Measurements from ENCODE around the gene SLC23A1.
"Not testable (repeated sequence)": the region's sequence is repeated elsewhere in the genome, so short reads cannot be mapped to it uniquely, and the experiment has no call there.

SLC23A1 gene

DNA sequence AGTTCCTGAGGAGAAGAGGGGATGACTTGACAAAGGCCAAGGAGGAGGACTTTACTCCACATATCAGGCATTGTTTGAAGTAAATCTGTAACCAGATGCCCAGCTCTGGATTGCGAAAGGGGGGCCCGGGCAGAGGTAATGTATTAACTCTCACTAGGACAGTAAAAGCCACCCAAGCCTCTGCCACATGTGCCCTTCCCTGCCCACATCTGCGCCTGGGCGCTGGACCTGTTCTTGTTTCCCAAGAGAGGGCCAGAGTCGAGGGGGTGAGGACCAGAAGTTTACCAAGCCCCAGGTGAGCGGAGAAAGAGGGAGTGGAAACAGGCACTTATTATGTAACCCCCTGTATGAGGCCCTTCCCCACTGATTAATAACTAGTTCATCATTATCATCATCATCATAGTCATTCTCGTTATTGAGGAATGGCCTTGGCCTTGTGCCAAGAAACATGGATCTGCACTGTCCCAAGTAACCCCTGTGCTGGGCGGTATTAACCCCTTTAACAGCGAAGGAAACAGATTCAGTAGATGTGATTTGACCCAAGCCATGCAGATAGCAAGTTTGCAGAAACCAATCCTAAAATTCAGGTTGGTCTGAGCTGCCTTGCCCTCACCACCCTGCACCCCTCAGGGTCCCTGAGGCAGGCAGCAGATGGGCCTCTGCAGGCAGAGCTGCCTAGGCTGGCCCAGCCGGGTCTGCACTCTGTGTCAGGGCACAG, at the start of gene SLC23A1:
Gene SLC23A1 (minus strand): TSS at position 23 of the 718 bp plus-strand sequence. CDS start 44 bp downstream, outside the sequence.
- no peak for DNase-seq (ENCODE audit: low read depth)

DNA sequence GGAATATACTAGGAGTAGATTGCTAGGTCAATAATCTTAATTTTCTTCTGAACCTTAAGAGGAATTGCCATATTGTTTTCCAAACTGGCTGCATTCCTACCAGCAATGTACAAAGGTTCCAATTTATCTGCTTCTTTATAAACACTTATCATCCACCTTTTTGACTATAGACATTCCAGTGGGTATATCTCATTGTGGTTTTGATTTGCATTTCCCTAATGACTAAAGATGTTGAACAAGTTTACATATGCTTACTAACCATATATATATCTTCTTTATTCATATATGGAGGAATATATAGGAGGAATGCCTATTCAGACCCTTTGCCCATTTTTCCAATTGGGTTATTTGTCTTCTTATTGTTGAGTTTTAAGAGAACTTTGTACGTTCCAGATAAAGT, 48.6 kb upstream of the SLC23A1 start:
- DNase-seq (ENCODE audit: low read depth), result no peak

DNA sequence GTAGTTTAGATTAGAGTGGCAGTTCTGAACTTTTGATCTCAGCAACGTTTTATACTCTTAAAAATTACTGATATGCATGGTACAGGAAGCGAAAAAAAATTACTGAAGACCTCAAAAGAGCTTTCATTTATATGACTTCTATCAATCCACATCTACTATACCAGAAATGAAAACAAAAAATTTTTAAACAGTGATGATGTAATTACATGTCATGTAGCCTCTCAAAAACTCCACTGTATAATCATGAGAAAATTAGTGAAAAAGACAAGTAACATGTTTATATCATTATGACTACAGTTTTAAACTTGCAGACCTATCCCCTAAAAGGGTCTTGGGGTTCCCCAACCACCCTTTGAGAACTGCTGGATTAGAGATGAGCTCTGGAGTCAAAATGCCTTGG, 46.9 kb upstream of the SLC23A1 start:
- no peak for DNase-seq (ENCODE audit: low read depth)

DNA sequence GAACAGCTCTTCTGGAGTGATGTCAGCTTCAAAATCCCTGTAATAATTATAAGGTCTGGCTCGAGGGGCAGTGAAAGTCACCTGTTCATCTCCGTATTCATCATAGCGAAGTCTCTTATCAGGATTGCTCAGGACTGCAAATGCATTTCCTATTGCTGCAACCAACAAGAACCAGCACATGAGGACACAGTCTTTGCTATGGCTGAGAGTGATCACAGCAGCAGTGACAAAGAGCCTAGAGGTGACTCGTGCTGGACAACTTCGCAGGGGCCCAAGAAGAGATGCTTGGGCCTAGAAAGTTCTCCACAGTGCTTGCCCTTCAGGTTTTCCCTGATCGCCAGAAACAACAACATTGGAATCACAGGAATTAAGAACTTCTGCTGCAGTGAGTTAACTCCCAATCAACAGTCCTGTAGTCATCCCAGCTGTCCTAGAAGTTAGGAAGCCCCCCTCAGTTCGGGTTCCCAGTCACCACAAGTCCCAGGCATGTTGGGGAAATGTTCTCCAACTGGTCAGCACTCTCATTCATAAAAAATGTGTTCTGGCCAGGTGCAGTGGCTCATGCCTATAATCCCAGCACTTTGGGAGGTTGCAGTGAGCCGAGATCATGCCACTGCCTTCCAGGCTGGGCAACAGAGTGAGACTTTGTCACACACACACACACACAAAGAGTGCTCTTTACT, 43.2 kb upstream of the SLC23A1 start:
- DNase-seq (ENCODE audit: low read depth), result peak; percentile 26

DNA sequence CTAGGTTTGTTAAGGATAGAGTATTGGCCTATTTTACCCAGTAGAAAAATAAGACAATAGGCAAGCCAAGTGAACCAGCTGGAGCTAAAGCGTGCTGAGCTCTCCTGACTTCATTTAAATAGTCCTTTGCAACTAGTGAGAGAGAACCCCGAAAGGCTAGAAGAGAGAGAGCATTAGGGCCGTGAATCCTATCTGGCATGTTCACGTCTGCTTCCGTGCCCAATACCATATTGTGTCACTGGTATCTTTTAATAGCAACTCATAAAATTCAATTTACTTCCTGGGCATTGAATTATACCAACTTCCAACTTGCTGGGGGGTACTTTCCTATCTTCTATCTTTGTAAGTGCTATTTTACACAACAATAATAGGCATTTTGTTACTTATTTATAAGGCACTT, 42.4 kb upstream of the SLC23A1 start:
- no peak for DNase-seq (ENCODE audit: low read depth)

DNA sequence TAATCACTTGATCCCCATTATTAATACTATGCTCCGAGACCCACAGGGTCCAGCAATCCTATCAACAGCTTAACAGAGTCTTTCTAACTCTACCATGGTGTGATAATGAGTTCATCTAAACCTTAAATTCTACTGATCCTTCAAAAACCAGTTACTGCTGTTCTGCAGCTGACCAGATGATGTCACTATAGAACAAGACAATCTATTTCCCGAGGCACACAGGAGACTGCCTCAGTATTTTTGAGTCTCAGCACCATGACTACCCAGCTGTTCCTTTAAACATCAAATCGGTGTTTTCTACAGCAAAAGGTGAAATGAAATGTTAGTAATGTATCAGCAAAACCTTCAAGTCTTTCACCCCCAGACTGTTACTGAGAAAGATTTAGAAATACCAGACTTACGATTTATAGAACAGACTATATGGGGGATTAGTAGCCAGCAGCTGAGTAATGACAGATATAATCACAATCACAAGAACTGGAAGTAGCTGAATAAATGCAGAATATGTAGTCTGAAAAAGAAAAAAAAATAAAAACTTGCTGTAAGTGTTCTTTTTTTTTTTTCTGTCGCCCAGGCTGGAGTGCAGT, 39.3 kb upstream of the SLC23A1 start:
- DNase-seq (ENCODE audit: low read depth), result peak; percentile 49

DNA sequence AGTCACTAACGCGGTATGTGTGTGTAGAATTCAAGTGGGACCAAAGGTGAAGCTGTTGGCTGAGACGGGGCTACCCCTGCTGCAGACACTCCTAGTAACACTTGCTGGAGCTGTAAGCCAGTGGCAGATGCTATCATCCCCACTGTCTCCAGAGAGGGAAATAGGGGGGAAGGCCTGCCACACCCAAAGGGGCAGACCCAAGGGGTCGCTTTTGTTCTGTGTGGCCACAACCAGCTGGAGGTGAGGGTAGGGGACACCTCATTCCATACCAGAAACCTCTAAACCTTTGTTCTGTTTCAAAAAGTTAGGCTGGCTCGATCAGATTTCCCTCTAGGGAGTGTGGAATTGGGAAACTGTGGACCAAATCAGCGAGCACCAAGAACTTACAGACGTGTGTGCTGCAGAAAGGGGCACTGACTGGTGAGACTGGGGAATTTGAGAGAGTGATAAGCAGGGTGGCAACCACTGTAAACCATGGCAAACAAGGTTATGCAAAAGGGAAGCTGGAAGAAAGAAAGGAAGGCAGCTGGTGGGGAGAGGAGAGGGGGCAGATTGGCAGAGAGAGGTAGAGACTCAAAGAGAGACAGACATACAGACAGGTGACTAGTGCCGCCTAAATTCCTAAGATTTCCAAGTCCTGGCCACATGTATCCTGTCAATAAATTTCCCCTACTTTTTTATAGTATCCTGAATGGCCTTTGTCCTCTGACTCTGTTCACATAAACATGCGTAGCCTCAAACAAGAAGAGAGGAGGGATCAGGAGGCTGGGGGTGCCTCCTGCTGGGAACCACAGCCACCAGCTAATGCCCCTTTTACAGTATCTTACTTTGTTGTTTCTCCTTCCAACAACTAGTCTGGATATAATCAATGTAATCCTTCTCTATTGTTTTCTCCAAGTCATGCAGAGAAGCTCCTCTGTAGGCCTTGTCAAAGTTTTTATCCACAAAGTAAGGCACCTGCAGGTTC, 36.4 kb upstream of the SLC23A1 start:
- DNase-seq (ENCODE audit: low read depth), result no peak

DNA sequence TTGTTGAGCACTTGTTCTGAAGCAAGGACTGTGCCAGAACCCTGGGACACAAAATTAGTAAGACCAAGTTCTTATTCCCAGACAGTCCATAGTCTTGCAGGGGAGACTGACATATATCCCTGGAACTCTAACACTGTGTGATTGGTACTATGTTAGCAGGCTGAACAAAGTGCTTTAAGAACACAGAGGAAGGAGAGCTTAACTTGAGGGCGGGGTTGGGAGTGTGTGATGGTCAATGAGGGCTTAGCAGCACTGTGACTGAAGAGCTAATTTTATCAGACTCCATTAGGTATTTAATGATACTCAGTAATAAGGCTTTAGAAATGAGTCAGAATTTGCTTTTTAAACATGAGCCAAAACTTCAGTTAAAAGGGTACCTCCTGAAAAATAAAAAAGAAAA, 35.7 kb upstream of the SLC23A1 start:
- no peak for DNase-seq (ENCODE audit: low read depth)

DNA sequence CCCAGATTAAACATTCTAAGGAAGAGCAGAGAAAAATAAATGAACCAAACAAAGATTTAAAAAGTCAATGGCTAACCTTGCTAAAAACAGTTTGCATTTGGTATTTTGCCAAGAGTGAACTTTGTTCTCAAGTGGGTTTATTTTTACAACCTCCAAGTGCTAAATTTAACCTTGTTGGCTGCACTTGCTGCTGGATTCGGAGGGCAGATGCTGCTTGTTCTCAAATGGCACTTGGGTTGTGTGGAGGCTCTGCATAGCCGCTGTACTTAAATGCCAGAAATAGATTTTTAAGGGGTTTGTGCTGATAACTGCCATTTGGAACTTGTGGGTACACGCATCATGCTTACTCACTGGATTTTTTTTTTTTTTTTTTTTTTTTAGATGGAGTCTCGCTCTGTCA, 34.1 kb upstream of the SLC23A1 start:
- DNase-seq (ENCODE audit: low read depth), result no peak

DNA sequence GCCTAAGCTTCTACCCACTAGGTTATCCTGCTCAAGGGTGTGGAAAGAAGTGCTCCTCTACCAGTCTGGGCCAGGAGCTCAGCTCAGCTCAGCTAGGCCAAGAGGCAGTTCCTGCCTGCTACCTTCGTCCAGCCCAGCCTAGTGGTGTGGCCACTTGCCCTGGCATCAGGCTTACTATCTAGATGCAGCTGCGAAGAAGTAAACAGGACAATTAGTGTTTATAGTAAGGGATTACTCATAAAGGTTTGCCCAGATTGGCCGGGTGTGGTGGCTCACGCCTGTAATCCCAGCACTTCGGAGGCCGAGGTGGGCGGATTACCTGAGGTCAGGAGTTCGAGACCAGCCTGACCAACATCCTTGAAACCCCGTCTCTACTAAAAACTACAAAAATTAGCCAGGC, 33.6 kb upstream of the SLC23A1 start:
- no peak for DNase-seq (ENCODE audit: low read depth)

DNA sequence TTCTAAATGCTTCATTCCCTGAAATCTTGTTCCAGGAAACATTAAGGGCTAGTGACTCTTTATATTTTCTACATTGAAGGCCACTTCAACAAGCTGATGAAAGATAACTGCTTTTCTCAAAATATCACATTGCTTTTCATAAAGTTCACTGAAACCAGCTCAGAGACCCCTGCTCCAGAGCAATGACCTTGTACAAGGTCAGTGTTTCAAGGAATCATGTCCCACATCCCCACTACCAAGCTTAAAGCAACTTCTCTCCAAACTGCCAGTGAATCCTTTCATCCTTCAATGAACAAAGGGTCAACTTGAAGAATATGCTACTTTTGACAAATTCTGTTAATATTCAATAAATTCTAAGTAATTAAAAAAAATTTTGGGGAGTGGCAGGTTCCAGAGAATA, 32.8 kb upstream of the SLC23A1 start:
- DNase-seq (ENCODE audit: low read depth), result no peak

DNA sequence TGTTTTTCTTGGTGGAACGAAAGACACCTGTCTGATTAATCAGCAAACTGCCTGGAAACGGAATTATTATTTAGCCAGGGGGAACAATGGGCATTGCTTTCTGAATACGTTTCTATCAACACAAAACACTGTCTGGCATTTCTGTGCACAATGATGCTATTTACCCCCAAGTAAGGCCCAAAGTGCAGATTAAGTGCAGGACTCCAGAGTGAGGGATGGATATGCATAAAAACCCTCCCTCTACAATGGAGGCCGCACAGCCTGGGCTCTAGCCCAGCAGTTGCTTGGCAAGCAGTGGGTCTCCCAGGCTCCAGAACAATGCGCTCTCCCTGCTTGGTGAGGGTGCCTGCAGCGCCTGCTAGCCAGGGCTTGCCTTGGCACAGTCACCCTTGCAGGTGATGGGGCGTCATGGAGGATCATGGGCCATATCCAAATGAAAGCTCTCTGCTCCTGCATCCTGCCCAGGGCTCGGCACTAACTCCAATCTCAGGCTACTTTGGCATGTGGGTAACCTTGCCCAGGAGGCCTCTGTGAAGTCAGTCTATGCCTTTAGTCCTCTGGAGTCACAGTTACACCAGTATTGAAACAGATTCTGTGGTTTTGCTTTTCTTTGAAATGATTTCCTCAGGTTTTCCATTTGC, 32.2 kb upstream of the SLC23A1 start:
- DNase-seq (ENCODE audit: low read depth), result no peak

DNA sequence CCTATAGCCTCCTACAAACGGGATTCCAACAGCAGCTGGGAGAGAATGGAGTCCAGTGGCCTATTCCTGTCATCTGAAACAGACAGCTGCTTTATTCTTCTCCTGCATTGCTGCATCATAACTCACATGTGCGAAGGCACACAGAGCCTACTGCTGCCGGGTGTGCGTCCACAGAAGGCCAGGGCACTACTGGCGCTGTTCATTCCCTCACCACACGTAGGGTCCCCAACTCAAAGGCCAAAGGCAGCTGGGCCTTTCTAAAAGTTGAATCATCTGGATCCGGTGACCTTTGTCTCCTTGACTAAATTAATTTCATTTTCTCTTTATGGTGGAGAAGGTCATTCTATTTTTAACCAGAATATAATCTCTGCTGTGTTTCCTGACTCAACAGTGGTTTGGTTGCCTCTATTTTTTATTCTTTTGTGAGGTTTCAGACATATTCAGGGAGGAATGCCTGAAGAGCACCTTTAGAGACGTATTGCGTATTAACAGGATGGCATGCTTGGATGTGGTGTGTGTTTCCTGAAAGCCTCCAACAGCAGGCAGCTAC, 31.6 kb upstream of the SLC23A1 start:
- no peak for DNase-seq (ENCODE audit: low read depth)

DNA sequence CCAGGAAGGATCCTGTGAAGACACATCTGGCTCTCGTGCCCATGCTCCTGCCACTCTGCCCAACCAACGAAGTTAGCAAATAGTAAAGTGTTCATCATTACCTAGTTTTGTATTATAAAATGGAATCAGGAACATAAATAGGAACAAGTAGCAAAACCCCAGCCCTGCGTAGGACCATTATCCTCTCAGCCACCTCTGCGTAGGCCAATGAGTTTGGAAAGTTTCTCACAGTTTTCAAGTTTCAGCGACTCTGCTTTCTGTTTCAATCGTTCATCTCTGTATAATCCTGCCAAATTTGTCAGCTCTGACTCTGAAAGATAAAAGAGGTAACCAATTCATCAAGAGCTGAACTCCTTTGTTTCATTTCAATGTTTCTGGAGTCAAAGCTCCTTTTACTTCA, 30.9 kb upstream of the SLC23A1 start:
- DNase-seq (ENCODE audit: low read depth), result no peak

DNA sequence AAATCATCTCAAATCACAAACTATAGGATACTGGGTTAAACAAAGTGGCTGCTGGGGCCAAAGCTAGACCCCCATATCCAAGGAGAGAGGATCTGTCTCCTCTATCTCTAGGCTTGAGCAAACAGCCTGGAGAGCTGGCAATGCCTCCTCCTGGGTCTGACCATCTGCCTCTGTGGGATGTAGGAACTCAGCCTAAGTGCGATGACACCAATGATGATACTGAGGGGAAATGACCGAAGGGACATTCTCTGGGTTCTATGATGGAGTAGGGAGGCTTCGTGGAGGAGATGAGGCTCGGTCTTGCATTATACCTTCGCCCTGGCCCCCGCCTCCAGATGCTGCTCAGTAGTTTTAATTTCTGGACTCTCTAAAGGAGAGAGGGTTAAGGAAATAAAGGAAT, 30.1 kb upstream of the SLC23A1 start:
- DNase-seq (ENCODE audit: low read depth), result no peak

DNA sequence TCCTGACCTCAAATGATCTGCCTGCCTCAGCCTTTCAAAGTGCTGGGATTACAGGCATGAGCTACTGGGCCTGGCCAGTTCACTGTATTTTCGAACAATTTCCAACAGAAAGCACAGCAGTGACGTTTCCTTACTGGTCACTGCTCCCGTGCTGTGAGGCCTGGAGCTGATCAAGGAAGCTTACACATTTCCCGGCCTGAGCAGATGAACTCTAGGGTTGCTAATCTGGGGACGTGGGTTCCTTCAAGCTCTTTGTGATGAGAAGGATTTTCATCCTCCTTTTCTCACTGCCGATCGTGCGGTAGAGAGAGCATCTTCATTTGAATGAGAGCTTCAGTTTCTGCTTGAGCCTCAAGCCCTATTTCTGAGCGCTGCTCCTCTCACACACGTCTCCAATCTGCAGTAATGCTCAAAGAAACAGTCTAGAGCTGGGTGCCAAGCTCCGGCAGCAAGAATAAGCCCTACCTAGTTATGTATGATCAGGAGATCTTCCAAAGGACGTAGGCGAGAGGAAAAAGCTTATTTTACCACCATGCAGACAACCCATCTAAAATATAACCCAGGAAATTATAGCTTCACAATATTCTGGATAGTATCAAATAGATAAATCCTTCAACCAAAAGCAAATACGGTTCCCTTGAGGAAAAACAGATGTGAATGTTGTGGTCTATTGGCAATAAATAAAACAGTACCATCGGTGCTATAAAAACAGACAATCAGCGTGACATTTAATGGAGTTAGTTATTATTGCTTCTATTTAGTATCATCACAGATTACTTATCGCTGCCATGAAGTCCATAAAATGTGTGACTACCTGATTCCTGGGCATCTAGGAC, 28.1 kb upstream of the SLC23A1 start:
- DNase-seq (ENCODE audit: low read depth), result peak; percentile 40

DNA sequence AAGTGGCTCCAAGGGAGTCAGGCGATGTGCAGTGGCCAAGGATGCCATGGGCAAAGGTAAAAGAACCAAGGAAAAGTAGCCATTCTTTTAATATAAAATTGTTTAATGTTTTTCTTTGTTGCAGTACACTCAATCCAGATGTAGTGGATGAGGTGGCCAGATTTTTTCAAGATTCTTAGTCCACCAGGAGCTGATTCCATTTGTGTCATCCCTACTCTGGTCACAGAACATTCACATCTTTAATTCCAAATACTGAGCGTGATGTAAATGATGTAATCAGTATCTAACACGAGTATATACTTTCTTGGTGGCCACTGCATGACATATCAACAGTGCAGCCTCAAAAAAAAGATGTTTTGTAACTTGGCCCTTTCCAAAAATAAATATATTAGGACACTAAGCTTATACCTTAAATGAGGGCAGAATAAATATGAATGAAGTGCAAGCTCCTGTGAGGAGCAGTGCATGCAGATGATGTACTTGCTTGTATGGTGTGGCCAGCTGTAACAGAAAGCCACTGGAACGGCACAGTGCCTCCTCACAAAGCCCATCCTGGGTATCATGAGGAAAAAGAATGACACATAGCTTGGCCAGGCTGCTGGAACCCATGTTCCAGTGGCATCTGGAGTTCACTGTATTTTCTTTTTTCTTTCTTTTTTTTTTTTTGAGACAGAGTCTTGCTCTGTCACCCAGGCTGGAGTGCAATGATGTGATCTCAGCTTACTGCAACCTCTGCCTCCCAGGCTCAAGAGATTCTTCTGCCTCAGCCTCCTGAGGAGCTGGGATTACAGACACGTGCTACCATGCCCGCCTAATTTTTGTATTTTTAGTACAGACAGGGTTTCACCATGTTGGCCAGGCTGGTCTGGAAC, 27.3 kb upstream of the SLC23A1 start:
- no peak for DNase-seq (ENCODE audit: low read depth)

DNA sequence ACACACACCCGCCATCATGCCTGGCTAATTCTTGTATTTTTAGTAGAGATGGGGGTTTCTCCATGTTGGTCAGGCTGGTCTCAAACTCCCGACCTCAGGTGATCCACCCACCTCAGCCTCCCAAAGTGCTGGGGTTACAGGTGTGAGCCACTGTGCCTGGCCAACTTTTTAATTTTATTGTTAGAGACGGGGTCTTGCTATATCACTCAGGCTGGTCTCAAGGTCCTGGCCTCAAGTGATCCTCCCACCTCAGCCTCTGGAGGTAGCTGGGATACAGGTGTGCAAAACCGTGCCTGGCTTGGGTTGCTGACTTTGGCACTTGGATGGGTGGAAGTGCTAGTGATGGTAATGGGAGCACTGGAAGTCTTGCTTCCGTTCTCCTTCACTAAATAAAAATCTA, 26.0 kb upstream of the SLC23A1 start:
- DNase-seq (ENCODE audit: low read depth), result not testable (repeated sequence)

DNA sequence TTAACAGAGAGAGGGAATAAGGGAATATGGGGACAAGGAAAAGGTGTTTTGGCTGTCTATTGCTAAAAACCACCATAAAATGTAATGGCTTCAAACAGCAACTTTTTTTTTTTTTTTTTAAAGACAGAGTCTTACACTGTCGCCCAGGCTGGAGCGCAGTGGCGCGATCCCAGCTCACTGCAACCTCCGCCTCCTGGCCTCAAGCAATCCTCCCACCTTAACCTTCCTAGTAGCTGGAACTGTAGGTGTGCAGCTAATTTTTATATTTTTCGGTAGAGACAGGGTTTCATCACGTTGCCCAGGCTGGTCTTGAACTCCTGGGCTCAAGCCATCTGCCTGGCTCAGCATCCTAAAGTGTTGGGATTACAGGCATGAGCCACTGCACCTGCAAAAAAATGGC, 25.1 kb upstream of the SLC23A1 start:
- DNase-seq (ENCODE audit: low read depth), result no peak

DNA sequence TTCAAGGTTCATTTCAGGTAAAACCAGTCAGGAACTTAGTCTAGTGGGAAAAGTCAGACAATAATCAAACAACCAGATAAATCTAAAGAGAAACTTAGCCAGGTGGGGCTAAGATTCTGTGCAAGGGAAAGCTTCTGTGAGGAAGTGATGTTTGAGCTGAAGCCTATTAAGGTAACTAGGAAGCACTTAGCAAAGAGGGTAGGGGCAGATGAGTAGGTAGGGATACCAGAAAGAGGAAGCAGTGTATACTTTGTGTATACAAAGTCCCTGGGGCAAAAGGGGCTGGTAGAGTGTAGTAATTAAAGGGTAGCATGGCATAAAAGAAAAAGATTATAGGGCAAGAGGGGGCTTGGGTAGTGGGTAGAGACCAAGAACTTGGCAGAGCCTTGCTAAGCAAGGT, 24.4 kb upstream of the SLC23A1 start:
- DNase-seq (ENCODE audit: low read depth), result no peak

Measured in GM04504 (cell line).